Embryonic facial prominence (tissue), 1 donor: Measurements from ENCODE around the gene LRP1B.

Source experiments
- DNase-seq: peaks from one replicate; pipeline ENCODE4 v3.0.0-alpha.2; 2016; ENCODE audit errors: extremely low spot score

LRP1B gene

GRCh38 chr2:141590620-141591019 is 540.2 kb downstream of the LRP1B start:
- DNase-seq = no peak

- DNase-seq = no peak
Observed at GRCh38 chr2:141589314-141589713, 541.5 kb downstream of the LRP1B start.

- no peak for DNase-seq
Observed at GRCh38 chr2:141586985-141587384, 543.8 kb downstream of the LRP1B start.

- DNase-seq = no peak
Observed at GRCh38 chr2:141582213-141582612, 548.6 kb downstream of the LRP1B start.

GRCh38 chr2:141579071-141579470 is 551.7 kb downstream of the LRP1B start:
- no peak for DNase-seq

- DNase-seq = no peak
Observed at GRCh38 chr2:141570474-141571131, 560.2 kb downstream of the LRP1B start.

GRCh38 chr2:141569941-141570340 is 560.9 kb downstream of the LRP1B start:
- DNase-seq = no peak

DNA sequence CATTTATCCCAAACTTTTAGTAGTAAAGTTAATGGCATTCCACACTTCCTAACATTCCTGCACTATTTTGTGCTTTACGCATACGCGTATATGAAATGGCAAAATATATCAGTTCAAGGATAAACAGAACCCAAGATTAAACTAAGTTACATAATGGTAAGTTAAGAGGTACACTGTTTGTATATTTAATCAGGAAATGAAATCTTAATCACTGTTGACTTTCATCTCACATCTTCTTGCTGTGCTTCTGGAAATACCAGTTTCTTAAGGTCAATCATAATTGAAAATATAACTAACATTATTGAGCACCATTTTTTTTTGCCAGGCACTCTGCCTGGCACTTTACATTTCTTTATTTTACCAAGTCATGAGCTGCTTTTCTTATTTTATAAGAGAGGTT is 565.2 kb downstream of the LRP1B start:
- no peak for DNase-seq

GRCh38 chr2:141560723-141561122 is 570.1 kb downstream of the LRP1B start:
- no peak for DNase-seq

DNA sequence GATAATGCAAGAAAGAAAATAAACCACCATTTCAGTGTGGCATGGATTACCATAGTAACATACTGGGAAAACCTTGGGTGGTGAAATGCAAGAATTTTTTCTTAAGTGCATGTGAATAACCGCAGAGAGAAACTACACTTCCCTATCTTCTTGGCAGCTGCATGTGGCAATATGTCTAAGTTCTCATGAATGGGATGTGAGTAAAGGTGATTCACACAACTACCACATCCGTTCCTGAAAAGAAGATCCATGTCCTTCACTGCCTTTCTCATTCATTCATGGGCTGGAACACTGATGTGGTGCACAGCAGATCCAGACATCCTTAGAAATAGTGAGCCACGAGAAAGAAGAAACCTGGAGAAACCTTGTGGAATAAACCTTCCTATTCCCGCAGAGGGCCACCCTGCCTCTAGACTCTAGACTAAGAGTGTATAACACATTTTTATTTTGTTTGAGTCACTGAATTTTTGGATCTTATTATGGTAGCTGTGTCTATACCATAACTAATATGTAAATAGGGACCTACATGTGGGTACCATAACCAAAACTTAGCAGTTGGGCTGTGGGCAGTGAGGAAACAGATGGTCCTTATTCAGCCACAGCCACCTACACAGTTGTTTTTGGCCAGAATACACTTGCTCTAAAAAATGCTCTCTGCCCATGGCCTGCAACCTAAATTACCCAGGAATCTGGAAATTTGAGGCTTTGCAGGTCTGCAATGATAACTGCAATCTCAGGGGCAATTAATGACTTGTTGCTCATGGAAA is 573.3 kb downstream of the LRP1B start:
- DNase-seq = no peak

DNA sequence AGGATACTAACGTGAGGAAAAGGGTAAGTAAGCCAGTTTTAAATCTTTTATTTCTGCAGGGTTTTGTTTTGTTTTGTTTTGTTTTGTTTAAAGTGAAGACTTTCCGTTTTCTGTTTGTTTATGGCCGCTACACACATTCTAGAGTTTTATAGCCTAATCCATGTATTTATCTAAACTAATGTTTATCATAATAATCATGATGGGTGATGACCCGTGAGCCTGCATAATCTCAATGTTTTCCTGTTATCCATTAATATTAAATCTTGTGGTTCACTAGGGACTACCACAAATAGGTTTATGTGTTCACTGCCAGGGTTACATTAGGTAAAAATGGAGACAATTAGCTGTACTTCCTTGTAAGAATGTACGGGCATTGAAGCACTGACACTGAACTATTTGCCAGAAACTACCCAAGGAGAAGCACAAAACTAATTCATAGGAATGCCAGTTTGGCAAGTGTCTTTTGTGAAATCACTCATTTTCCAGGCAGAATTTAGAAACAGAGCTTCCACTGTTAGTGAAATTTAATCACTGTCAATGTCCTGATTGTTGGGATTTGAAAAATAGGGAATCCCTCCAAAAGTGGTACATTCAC is 574.8 kb downstream of the LRP1B start:
- DNase-seq = no peak

DNA sequence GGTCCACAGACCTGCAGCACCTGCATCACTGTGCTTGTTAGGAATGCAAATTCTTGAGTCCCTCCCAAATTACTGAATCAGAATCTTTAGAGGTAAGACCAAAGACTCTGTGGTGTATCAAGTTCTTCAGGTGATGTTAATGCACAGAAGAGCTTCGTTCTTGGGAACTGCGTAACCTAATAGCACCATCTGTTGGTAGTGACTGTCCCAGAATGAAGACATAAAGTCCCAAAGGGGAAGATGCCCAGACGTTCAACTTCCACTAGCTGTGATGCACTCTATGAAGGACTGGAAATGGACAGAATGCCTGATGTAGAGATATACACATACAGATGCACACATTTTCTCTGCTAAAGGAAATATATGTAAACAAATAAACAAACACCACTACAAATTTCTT is 576.0 kb downstream of the LRP1B start:
- DNase-seq = no peak

DNA sequence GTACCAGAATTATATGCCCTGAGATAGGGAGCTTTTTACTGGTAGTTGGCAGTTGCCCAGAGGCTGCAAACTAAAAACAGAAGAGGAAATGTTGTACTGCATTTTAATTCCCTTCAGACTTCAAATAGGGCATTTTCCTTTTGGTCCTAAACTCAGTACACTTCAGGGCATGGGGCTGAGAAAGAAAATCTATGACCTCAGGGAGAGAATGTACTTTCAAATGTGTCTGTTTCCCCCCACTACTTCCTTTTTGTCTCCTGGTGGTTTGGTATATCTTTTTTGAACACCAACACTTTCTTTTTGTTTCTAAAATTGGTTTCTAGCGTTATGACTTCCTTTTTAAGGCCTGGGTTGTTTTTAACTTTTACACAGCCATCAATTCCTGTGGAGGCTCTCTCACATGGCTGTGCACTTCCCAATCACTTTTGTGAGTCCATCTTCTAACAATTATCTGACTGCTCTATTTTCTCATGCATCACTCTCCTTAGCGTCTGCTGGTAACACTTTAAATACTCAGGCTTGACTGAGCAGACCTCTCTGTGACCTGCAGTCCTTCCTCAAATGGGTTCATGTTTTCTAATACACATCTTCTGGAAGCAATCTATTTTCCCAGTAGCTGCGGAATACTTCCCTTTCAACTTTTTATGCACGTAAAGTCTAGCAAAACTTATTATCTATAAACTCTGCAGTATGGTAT is 596.0 kb downstream of the LRP1B start:
- DNase-seq = no peak

GRCh38 chr2:141529659-141530058 is 601.2 kb downstream of the LRP1B start:
- DNase-seq = no peak

- no peak for DNase-seq
Observed at GRCh38 chr2:141528990-141529389, 601.8 kb downstream of the LRP1B start.

- no peak for DNase-seq
Observed at GRCh38 chr2:141526760-141527159, 604.1 kb downstream of the LRP1B start.

DNA sequence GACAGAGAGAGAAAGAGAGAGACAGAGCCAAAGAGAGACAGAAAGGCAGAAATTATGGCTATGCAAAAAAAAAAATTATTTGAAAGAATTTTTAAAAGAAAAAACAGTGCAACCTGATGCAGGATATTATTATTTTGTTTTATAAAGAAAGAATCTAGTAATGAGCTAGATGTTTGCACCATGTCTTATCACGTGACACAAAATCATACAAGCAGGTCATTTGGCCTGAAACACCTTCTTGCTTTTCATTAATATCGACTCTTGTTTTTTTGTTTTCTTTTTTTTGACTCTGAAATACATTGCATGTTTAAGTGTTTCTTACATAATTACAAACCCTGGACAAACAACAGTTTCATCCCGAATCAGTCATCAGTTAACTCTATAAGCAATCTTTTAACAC is 606.0 kb downstream of the LRP1B start:
- DNase-seq = no peak

DNA sequence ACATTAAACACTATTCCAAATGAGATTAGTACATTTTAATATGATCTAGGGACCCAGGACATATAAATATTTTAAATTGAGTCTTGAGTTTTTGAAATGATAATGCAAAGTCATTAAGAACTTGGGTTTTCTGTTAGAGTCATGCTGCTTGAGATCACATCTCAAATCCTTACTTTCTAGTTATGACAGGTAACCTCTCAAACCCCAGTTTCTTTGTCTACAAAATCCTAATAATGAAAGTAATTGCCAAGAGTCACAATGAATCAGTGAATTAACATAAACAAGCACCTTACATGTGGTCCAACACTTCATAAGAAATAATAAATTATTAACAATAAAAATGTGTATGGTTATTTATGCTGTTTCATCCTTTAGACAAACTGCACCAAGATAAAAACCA is 607.6 kb downstream of the LRP1B start:
- DNase-seq = no peak

DNA sequence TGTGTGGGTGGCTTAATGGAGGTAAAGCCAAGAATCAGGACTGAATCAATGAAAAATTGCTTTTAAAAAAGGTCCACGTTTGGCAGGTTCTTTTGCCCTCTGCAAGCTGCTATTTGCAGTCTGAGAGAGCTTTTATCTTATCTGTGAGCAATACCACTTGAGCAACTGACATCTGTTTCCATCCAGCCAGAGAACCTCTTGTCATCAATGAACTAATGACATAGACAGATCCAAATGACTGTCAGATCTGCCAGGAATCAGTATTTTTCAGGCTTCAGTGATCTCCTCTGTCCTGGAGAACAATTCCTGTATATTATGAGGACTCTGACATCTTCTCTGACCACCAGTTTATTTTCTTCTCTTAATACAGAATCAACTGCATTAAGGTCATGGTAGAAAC is 608.1 kb downstream of the LRP1B start:
- no peak for DNase-seq

GRCh38 chr2:141522048-141522447 is 608.8 kb downstream of the LRP1B start:
- no peak for DNase-seq

DNA sequence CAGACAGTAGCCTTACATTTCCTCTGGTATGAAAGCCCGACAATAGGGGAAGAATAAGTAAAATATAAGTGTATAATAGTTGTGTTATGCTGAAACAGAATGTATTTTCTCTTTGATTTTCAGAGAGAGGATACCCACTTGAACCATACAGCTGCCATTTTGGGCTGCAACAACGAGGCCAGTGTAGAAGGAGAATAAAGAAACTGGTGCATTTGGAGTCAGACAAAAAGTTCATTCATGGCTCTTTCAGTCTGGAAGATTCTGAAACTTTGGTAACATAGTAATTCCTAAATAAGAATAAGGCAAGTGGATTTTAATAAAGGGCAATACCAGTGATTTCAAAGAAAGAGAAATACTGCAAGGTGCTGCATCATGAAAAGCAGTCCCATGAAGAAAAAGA is 610.9 kb downstream of the LRP1B start:
- no peak for DNase-seq

DNA sequence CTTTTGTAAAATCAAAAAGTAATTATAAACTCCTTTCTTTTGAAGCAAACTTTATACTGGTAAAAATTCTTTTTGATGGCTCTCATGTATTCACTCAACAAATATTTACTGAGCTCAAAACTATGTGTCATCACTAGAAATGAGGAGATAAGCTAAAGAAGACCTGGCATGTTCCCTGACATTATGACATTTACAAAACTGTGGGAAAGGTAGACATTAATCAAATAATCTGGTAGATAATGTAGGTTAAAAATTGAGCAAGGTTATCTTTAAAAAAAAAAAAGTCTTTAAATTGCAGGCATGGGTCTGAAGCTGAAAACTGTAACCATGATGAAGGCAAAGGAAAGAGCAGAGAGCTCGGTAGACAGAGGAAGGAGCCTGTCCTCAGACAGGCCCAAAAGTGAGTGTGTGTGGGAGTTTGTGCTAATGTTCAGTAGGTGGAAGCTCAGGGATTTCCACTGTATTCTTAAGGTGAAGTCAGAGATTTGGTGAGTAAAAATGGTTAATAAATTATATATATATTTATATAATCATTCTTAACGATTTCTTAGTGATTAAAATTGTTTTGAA is 612.9 kb downstream of the LRP1B start:
- DNase-seq = no peak
